ENCODE measurements around the gene LRRC34.

GRCh38 chr3:169848741-169849140 is 36.0 kb upstream of the LRRC34 start:
- TF ChIP-seq, protein P1, sequence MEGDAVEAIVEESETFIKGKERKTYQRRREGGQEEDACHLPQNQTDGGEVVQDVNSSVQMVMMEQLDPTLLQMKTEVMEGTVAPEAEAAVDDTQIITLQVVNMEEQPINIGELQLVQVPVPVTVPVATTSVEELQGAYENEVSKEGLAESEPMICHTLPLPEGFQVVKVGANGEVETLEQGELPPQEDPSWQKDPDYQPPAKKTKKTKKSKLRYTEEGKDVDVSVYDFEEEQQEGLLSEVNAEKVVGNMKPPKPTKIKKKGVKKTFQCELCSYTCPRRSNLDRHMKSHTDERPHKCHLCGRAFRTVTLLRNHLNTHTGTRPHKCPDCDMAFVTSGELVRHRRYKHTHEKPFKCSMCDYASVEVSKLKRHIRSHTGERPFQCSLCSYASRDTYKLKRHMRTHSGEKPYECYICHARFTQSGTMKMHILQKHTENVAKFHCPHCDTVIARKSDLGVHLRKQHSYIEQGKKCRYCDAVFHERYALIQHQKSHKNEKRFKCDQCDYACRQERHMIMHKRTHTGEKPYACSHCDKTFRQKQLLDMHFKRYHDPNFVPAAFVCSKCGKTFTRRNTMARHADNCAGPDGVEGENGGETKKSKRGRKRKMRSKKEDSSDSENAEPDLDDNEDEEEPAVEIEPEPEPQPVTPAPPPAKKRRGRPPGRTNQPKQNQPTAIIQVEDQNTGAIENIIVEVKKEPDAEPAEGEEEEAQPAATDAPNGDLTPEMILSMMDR (IDR thresholded peaks at IDR 0.05; ENCODE audit: low read depth, low read length, missing input control), result no peak
- TF ChIP-seq RXRA (IDR thresholded peaks at IDR 0.05) (no peak), GABPA (IDR thresholded peaks at IDR 0.05 in 1 of 2, conservative IDR thresholded peaks at IDR 0.05 in 1 of 2) (no peak), REST (IDR thresholded peaks at IDR 0.05) (no peak), RAD21 (IDR thresholded peaks at IDR 0.05) (no peak)
- TF ChIP-seq, protein P2, sequence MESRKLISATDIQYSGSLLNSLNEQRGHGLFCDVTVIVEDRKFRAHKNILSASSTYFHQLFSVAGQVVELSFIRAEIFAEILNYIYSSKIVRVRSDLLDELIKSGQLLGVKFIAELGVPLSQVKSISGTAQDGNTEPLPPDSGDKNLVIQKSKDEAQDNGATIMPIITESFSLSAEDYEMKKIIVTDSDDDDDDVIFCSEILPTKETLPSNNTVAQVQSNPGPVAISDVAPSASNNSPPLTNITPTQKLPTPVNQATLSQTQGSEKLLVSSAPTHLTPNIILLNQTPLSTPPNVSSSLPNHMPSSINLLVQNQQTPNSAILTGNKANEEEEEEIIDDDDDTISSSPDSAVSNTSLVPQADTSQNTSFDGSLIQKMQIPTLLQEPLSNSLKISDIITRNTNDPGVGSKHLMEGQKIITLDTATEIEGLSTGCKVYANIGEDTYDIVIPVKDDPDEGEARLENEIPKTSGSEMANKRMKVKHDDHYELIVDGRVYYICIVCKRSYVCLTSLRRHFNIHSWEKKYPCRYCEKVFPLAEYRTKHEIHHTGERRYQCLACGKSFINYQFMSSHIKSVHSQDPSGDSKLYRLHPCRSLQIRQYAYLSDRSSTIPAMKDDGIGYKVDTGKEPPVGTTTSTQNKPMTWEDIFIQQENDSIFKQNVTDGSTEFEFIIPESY (IDR thresholded peaks at IDR 0.05), result no peak
- TF ChIP-seq, protein P3, sequence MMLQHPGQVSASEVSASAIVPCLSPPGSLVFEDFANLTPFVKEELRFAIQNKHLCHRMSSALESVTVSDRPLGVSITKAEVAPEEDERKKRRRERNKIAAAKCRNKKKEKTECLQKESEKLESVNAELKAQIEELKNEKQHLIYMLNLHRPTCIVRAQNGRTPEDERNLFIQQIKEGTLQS (IDR thresholded peaks at IDR 0.05), result no peak

Measured in liver (tissue), 3 donors.